Measurements from ENCODE around the gene STMN3.

GRCh38 chr20:63678667-63679465 is 25.6 kb upstream of the STMN3 start:
- no peak for TF ChIP-seq POLR2A (IDR thresholded peaks at IDR 0.05)
- TF ChIP-seq CTCF (IDR thresholded peaks at IDR 0.05) = no peak

All from thyroid gland (tissue), 4 donors.